D721Med (cell line): Measurements from ENCODE around the gene FAM186B.

Experiments used
- DNase-seq: peaks from one replicate; pipeline ENCODE4 v3.0.0; 2011; ENCODE audit warnings: low spot score; ENCODE audit not compliant: insufficient read length
- FAIRE-seq: peaks from 2 replicates; lab custom pipeline; 2011; peaks lifted over from hg19 to GRCh38; lab: Jason Lieb, UNC
- TF ChIP-seq, protein P1 (sequence below): IDR thresholded peaks from 2 replicates; pipeline ENCODE4 v1.5.1; 2012; ENCODE audit warnings: mild to moderate bottlenecking, control low read depth; ENCODE audit not compliant: insufficient read depth; ENCODE audit errors: missing control alignments

FAM186B gene

DNA sequence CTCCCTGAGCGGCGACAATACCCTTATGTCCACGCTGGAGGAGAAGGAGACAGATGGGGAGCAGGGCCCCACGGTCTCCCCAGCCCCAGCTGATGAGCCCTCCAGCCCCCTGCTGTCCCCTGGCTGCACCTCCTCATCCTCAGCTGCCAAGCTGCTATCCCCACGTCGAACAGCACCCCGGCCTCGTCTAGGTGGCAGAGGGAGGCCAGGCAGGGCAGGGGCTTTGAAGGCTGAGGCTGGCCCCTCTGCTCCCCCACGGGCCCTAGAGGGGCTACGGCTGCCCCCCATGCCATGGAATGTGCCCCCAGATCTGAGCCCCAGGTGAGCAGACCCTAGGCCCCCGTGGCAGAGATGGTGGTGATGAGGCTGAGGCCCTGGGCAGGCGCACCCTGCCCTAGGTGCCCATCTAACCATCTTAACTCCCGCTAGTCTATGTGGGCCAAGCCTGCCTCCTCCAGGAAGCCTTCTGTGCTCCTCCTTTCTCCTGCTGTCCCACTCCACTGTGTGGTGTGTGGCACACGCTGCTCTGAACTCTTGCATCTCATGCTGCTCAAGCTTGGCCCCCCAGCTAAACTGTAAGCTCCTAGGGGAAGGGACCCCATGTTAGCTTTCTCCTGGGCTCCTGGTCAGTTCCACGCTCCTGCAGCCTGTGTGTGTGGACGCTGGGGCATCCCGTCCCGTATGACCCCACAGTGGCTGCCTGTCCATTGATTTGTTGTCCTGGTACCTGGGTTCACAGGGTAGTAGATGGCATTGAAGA lies 49.6 kb downstream of the FAM186B start:
- FAIRE-seq: no peak
- no peak for DNase-seq
- TF ChIP-seq, protein P1, sequence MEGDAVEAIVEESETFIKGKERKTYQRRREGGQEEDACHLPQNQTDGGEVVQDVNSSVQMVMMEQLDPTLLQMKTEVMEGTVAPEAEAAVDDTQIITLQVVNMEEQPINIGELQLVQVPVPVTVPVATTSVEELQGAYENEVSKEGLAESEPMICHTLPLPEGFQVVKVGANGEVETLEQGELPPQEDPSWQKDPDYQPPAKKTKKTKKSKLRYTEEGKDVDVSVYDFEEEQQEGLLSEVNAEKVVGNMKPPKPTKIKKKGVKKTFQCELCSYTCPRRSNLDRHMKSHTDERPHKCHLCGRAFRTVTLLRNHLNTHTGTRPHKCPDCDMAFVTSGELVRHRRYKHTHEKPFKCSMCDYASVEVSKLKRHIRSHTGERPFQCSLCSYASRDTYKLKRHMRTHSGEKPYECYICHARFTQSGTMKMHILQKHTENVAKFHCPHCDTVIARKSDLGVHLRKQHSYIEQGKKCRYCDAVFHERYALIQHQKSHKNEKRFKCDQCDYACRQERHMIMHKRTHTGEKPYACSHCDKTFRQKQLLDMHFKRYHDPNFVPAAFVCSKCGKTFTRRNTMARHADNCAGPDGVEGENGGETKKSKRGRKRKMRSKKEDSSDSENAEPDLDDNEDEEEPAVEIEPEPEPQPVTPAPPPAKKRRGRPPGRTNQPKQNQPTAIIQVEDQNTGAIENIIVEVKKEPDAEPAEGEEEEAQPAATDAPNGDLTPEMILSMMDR: no peak

DNA sequence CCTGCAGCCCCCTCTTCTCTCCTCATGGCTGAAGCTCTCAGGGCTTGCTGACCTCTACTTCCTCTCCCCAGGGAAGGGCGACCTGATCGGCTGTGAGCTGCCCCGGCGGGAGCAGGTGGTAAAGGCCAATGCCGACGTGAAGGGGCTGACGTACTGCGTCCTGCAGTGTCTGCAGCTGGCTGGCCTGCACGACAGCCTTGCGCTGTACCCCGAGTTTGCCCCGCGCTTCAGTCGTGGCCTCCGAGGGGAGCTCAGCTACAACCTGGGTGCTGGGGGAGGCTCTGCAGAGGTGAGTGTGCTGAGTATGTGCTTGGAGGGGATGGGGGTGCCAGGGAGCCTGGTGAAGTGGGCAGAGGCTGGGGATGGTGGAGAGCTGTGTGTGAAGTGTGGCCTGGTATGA lies 51.2 kb downstream of the FAM186B start:
- FAIRE-seq (no peak), DNase-seq (no peak)
- TF ChIP-seq, protein P1: no peak

- DNase-seq (peak; percentile 74), FAIRE-seq (no peak)
- TF ChIP-seq, protein P1: peak; percentile 69
These were observed 51.8 kb downstream of the FAM186B start for GRCh38 chr12:49553512-49554088.

GRCh38 chr12:49552899-49553298 lies 52.5 kb downstream of the FAM186B start:
- no peak for DNase-seq
- TF ChIP-seq, protein P1: no peak
- FAIRE-seq: no peak

GRCh38 chr12:49552425-49552824 lies 53.0 kb downstream of the FAM186B start:
- TF ChIP-seq, protein P1: no peak
- DNase-seq: no peak
- FAIRE-seq: no peak

GRCh38 chr12:49552014-49552413 lies 53.4 kb downstream of the FAM186B start:
- FAIRE-seq: no peak
- DNase-seq: no peak

More at GRCh38 chr12:49552014-49552413, 53.4 kb downstream of the FAM186B start:
- TF ChIP-seq, protein P1: no peak
